HG03095 (cell line): ENCODE results near the gene PSMA6.
"Not testable (repeated sequence)": the region's sequence is repeated elsewhere in the genome, so short reads cannot be mapped to it uniquely, and the experiment has no call there.

Experiments
- ATAC-seq: cut with Tn5 transposase; IDR thresholded peaks from one replicate; pipeline ENCODE4 v1.9.1; 2021; ENCODE audit warnings: moderate library complexity; ENCODE audit not compliant: unreplicated experiment

The PSMA6 gene

DNA sequence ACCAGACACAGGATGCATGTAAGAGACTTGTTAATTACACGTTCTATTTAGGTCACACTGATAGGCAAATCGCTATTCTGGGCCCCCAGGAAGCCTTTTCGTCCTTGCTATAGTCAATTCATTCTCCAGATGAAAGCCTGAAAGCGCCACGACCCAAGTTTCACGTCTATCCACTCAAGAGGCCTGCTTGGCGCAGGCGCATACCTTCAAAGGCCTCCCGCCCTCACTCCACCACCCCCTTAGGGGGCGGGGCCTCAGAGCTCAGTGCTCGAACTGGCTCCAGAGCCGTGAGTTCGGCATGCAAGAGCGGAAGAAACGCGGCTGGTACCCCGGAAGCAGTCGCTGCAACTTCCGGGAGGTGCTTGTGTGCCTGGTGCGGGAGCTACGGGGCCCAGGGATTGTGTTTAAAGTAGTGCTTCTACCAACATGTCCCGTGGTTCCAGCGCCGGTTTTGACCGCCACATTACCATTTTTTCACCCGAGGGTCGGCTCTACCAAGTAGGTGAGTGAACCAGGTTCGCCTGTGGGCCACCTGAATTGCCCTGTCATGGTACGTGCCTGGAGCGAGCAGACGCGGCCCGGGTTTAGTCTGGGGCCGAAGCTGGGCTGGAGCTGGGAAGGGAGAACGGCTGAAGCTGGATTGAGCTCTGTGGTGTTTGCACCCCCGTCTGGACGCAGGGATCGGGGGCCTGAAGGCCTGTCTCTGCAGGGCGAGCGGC, at the start of gene PSMA6:
Gene PSMA6 (plus strand): TSS at position 332 of the 719 bp plus-strand sequence. CDS start 95 bp downstream, at position 427.
- ATAC-seq: peak; percentile 83

DNA sequence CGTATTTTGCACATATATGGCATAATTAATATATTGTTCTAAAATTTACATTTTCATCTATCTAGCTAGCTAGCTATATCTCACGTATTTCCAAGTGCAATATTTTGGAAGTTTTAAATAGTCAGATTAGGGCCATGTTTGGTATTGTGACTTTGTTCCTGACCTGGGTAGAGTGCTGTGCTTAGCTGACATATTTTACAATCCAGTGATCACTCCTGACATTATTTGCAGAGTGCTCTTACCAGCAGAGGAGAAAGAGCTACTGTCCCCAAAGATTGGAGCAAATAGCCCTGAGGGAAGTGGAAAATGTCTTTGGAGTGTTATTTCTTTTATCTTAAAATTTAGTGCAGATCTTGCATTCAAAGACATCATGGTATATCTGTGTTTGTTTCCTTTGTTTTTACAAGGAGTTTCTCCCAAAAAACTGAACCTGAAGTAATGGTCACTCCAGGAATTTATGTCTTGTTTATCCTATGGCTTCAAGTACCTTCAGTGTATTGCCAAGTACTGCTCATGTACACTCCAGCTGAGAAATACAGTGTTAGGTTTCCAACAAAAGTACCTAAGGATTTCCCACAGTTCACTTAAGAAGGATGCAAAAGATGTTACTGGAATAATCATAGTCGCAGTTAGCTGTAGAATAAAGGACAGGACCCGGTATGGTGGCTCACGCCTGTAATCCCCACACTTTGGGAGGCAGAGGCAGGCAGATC, 49.4 kb upstream of the PSMA6 start:
- ATAC-seq: no peak

DNA sequence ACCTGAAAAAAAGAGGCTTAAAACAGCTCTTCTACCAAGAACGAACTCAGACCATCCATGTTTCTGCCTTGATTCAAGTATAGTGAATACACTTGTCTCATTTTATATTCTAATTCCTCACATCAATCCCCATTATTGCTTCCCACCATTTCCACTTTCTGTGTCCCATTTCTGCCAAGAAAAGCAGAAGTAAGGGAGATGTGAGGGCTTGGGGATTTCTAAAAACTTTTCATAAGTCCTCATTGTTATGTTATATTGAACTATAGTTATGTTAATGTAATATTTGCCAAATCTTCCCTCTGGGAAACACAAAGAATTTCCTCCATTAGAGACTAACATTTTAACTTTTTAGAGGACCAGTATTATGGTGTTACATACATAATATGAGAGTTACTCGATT, 48.2 kb upstream of the PSMA6 start:
- ATAC-seq: no peak

DNA sequence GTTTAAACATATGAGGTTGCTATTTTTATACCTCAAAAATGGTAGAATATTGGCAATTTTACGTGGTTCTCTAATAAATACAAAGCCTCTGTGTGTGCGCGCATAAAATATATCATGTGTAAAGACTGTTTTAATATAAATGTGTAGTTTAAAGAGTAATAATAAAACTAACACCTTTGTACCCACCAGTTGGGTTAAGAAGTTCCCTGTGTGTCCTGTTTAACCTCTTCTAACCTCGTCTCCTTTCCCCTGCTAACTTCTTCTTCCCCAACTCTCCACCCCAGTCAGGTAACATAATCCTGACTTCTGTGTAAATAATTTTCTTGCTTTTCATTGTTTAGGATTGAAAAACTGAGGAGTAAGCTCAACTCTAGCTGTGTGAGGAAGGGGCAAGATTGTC, 47.6 kb upstream of the PSMA6 start:
- no peak for ATAC-seq

DNA sequence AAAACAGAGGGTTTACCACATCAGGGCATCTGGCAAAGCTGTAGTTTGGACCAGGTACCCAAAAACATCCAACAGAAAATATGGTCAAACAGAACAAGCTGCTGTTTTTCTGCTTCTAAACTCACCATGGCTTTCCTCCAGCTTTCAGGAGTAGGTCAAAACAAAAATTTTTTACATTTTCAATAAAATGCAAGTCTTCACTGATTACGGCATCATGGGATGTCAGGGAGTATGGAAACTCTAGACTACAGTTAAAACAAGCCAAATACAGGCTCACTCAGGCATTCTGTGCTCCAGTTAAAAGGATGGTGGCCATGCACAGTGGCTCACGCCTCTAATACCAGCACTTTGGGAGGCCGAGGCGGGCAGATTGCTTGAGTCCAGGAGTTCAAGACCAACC, 47.1 kb upstream of the PSMA6 start:
- no peak for ATAC-seq

DNA sequence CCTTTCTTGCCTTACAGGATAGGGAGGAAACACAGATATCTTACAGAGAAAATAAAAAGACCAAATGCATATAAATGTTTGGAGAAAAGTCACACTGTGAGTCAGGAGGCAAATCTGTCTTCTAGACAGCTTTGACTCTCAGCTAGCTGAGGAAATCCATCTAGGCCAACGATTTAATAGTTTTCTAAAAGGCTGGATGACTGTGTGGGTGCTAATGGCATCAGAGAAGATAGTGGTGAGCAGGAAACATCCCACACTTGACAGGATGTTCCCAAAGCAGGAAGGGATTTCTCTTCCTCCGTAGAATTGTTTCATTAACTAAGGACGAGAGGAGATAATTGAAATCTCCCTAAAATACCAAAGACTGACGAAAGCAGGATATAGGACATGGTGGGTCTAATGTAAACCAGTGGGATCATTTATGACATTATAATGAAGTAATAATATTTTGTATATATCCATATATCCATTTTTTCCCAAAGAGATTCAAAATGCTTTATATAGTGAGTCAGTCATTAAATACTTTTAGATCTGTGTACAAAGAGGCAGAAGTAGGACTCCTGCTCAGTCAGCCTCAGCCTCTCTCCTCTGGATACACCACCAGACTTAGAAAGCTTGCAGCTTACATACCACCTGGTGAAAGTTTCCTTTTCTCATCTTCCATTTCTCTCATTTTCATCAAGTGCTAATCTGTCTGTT, 44.3 kb upstream of the PSMA6 start:
- no peak for ATAC-seq

DNA sequence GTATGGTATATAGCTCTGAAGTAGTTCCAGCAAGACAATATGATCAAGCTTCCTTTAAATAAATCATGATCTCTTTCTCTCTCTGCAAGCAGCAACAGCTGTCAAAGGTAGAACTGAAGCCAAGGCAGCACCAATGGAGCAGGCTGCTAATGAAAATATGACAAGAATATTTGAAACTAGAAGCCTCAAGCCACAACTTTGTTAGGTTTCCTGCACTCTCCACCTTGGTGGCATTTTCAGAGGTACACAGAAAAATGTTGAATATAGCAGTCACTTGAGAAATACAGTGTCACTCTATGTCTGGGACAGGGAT, 43.8 kb upstream of the PSMA6 start:
- ATAC-seq: no peak

DNA sequence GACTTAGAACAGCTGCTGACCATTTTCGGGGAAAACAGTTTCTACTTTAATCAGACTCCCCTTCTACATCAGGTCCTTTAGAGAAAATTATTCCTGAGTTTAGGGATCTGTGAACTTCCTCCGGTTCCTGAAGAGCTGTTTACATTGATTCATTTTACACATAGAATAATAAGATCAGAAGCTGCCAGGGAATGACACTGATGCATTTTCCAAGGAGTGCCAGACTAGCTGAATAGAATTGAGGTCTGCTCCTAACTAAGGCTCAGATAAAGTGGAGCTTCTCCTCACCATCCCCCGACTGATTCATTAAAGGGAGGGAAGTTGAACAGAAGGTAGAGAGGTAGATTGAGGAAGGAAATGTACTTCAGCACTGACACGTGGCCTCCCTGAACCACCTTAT, 41.9 kb upstream of the PSMA6 start:
- no peak for ATAC-seq

DNA sequence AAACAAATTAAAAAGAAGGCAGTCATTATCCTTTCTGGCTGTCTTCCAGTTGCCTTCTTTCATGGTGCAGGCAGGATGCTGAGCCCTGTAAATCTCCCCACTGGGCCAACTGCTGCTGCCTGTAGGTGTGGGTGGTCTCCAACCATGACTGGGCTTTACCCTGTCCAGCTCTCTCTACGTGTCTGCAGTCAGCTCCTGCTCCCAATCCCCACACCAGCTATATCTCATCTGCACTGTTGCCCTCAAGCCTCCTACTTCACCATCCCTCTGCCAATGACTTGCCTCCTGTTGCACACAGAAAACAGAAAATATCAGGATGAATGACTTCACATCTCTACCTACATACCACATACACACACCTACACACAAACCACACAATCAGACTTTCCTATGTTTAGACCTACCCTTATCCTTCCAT, 39.7 kb upstream of the PSMA6 start:
- no peak for ATAC-seq

DNA sequence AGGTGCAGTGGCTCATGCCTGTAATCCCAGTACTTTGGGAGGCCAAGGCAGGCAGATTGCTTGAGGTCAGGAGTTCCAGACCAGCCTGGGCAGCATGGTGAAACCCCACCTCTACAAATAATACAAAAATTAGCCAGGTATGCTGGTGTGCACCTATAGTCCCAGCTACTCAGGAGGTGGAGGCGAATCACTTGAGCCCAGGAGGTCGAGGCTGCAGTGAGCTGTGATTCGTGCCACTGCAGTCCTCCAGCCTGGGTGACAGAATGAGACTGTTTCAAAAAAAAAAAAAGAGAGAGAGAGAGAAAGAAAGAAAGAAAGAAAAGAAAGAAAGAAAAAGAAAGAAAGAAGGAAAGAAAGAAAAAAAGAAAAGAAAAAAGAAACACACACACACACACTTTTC, 39.1 kb upstream of the PSMA6 start:
- not testable (repeated sequence) for ATAC-seq

DNA sequence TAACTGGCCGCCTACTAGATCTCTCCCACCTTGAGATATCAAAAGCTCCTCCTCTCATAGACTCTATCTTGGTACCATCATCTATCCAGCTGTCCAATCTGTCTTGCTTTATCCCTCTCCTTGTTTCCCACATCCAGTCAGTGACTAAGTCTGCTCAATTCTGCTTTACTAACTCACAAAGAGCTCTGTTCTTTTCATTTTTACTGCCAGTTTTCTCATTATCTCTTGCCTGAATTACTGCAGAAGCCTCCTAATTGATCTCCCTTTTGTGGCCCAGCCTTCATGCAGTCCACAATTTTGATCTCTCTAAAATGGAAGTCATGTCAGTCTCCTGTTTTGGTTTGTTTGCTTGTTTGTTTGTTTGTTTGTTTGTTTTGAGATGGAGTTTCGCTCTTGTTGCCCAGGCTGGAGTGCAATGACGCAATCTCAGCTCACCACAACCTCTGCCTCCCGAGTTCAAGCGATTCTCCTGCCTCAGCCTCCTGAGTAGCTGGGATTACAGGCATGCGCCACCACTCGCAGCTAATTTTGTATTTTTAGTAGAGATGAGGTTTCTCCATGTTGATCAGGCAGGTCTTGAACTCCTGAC, 38.1 kb upstream of the PSMA6 start:
- ATAC-seq: not testable (repeated sequence)

DNA sequence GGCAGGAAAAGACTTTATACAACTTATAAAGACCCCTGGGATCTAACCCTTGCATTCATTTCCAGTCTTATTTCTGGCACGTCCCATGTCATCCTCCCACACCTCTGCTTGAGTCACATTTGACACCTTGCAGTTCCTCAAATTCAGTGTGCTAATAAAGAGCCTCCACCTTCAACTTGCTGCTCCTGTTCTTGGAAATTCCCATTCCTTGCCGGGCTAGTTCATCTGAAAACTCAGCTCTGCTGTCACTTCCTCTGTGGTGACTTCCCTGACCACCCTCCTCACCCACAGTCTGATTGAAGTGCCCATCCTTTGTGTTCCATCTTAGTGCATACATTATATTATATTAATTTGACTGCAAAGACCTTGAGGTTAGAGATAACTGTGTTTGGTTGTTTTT, 37.4 kb upstream of the PSMA6 start:
- no peak for ATAC-seq

DNA sequence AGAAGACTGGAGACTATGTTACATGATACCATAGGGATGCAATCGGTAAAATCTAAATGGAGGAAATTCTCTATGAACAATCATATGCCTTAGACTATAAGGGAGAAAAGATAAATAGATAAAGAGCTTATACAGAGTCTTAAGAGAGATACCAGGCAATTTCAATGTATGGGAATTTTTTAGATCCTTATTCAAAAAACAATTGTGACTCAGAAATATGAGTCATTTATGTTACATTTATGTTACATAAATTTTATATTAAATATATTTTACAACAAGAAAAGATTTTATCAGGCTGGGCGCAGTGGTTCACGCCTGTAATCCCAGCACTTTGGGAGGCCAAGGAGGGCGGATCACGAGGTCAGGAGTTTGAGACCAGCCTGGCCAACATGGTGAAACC, 36.5 kb upstream of the PSMA6 start:
- ATAC-seq: no peak

DNA sequence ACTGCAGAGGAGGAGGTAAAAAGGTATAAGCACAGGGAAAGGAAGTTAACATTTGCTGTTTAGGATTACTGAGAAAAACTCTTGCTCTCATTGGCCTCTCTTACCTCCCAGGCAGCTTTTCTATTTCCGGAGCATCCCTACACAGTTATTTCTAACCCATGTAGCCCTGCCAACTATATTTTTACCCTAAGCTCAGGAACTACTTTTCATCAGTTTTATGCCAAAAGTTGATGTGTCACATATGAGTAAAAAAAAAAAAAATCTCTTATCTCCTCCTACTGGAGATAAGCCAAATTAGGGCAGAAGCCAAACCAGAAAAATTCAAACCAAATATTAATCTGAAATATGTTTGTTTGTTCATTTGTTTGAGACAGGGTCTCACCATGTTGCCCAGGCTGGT, 34.4 kb upstream of the PSMA6 start:
- no peak for ATAC-seq

DNA sequence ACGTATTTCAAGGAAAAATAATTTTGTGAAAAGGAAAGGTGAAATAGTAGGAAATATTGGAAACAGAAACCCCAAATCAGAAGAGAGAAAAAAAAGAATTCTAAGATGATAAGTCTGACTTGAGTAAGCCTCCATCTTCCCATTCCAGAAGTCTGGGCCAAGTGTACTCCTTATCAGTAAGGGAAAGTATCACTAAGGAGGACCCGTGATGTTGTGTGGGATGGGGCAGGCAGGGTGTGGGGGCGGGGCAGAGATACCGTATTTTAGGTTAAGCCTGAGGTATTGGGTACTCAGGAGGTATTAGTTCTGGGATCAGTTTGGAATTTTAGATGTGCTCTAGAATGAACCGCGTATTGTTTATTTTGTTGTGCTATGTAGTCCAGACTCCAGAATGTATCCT, 33.8 kb upstream of the PSMA6 start:
- ATAC-seq: no peak

DNA sequence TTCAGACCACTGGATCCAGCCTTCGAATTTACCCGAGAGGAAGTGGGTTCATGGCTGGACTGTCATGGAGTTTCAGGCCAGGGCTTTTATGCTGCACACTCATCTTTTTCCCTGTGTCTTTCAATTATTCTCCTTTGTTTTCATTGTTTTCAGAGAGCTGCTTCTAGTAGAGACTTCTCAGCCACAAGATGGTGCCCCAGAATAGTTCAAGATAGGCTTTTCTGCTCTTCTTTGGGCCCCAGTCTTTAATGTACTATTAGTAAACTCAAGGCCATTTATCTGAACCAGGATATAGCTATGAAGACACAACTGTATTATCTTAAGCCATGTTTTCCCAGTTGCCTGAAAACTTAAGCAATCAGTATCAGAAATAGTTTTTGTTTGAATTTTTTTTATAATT, 30.4 kb upstream of the PSMA6 start:
- ATAC-seq: no peak

DNA sequence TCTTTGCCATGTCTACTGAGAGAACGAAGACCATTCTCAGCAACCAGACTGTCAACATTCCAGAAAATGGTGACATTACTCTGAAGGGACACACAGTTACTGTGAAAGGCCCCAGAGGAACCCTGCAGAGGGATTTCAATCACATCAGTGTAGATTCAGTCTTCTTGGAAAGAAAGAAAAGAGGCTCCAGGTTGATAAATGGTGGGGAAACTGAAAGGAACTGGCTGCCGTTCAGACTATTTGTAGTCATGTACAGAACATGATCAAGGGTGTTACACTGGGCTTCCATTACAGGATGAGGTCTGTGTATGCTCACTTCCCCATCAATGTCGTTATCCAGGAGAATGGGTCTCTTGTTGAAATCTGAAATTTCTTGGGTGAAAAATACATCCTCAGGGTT, 29.7 kb upstream of the PSMA6 start:
- no peak for ATAC-seq

DNA sequence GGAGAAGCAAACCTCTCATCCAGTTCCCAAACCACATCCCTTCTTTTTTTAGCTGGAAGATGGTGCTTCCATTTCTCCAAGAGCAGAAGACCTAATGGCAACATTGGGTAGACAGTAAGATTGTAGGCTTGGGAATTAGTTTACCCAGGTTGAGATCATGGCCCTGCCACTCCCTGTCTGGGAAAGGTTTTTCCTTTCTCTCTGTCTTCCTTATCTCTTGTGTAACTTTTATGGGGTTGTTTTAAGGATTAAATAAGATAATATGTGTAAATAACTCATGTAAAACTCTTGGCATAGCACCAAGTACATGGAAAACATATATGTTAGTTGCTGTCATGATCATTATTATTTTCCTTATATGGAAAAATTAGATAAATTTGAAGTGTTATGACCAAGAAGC, 23.2 kb upstream of the PSMA6 start:
- ATAC-seq: no peak

DNA sequence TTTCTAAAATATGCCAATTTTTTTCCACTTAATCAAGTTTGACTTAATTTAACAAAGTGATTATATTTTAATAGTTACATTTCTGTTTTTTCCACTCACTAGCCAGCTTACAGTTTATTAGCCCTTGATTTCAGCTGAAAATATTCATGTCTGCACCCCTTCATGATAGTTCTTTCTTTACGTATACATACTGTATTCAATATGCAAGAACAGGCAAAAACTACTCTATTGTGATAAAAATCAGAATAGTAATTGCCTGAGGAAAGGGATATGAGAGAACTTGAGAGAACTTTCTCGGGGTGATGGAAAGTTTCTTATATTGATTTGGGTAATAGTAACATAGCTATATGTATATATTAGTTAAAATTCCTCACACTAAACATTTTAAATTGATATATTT, 17.4 kb upstream of the PSMA6 start:
- no peak for ATAC-seq

DNA sequence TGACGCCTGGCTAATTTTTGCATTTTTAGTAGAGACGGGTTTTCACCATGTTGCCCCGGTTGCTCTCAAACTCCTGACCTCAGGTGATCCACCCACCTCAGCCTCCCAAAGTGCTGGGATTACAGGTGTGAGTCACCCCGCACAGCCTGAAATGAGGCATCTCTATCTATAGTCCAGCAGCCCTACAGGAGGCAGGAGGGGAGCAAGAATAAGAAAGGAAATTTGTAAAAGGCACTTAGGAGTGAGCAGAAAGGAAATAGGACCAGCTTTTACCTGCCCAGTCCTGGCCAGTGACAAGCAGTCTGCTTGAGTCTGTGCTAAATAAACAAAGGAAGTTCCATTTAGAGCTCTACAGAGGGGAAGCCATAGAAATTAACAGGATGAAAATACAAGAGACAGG, 15.0 kb upstream of the PSMA6 start:
- no peak for ATAC-seq

DNA sequence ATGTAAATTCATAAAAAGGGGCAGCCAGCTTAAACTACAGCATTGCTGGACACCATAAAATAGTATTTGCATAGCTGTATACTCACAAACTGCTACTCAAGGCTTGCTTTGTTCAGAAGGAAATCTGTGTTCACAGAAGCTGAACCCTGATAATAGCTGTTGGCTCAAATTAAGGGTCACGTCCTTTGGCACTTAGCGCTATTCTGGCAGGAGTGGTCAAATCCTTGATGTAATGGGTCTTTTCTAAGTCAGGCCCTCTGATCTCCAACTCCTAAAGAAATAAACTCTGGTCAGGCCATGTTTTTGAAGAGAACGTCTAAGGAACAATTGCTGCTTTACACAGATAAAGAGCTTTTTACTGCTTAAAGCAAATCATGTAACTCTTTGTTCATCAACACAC, 12.8 kb upstream of the PSMA6 start:
- ATAC-seq: no peak

DNA sequence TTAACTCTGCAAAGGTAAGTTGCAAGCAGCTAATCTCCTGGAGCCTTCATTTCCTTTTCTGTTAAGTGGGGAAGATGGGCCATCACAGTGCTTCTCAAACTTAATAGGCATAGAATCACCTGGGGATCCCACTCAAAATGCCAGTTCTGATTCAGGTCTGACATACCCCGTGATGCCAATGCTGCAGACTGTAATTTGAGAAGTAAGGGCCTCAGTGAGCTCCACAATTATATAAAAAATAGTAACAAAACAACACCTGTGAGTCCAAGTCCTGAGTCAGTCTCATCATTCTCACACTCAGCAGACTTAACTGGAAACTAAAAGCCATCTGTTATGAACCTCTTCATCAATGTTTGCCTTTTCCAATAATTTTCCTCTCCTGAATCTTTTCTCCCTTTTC, 10.8 kb upstream of the PSMA6 start:
- ATAC-seq: no peak
